Erythroblast (primary cell): ENCODE results near the gene ABHD12.
"Not testable (repeated sequence)": the region's sequence is repeated elsewhere in the genome, so short reads cannot be mapped to it uniquely, and the experiment has no call there.

Experiments
- DNase-seq, 2 experiments: peaks; one replicate each; lab custom pipeline; 2025; lab: John Stamatoyannopoulos, UW
- GATA1 ChIP-seq: IDR thresholded peaks from 2 replicates; pipeline ENCODE4 v1.6.1; 2011; ENCODE audit warnings: low read depth, mild to moderate bottlenecking, control low read depth, low read length, moderate library complexity
- POLR2A ChIP-seq: IDR thresholded peaks from 2 replicates; pipeline ENCODE4 v1.6.1; 2011; ENCODE audit warnings: mild to moderate bottlenecking, low read length

Gene ABHD12

GRCh38 chr20:25390538-25391528, at the start of gene ABHD12:
ABHD12 (minus strand) TSS chr20:25390835; CDS start chr20:25390703, 132 bp downstream.
- peak; percentile 94 to 97 for DNase-seq
- TF ChIP-seq GATA1 (no peak), POLR2A (peak; percentile 83)

GRCh38 chr20:25439328-25439727, 48.7 kb upstream of the ABHD12 start:
- no peak for DNase-seq
- TF ChIP-seq POLR2A (no peak), GATA1 (no peak)

GRCh38 chr20:25437153-25437581, 46.5 kb upstream of the ABHD12 start:
- TF ChIP-seq POLR2A (no peak), GATA1 (no peak)
- no peak for DNase-seq

- DNase-seq: no peak
- TF ChIP-seq GATA1 (no peak), POLR2A (no peak)
Measured at GRCh38 chr20:25424536-25424935, 33.9 kb upstream of the ABHD12 start.

- TF ChIP-seq GATA1 (no peak), POLR2A (no peak)
- no peak for DNase-seq
Measured at GRCh38 chr20:25422032-25422431, 31.4 kb upstream of the ABHD12 start.

- DNase-seq: no peak
- TF ChIP-seq GATA1: no peak
- no peak for TF ChIP-seq POLR2A
Measured at GRCh38 chr20:25421102-25421501, 30.5 kb upstream of the ABHD12 start.

- no peak for DNase-seq
- TF ChIP-seq POLR2A (no peak), GATA1 (no peak)
Measured at GRCh38 chr20:25418776-25419175, 28.1 kb upstream of the ABHD12 start.

GRCh38 chr20:25408890-25409289, 18.3 kb upstream of the ABHD12 start:
- TF ChIP-seq POLR2A (no peak), GATA1 (no peak)
- DNase-seq: no peak

- peak in 1 of 2 experiments; percentile 39 for DNase-seq
- TF ChIP-seq GATA1 (no peak), POLR2A (no peak)
Measured at GRCh38 chr20:25408170-25408547, 17.5 kb upstream of the ABHD12 start.

GRCh38 chr20:25407311-25408169, 16.9 kb upstream of the ABHD12 start, which contains the start of gene GINS1:
GINS1 (plus strand) TSS chr20:25407673; CDS start chr20:25407821, 148 bp downstream.
- DNase-seq: peak; percentile 88 to 89
- TF ChIP-seq POLR2A: peak; percentile 85
- TF ChIP-seq GATA1: no peak

GRCh38 chr20:25402583-25402982, 11.9 kb upstream of the ABHD12 start:
- no peak for TF ChIP-seq POLR2A
- no peak for TF ChIP-seq GATA1
- peak; percentile 23 to 42 for DNase-seq

GRCh38 chr20:25400291-25400732, 9.7 kb upstream of the ABHD12 start:
- DNase-seq: not testable (repeated sequence)

- peak; percentile 50 to 67 for DNase-seq
Measured at GRCh38 chr20:25399037-25399430, 8.4 kb upstream of the ABHD12 start.

GRCh38 chr20:25398376-25399036, 7.9 kb upstream of the ABHD12 start:
- no peak for TF ChIP-seq POLR2A
- no peak for TF ChIP-seq GATA1

More at GRCh38 chr20:25399037-25399430, 8.4 kb upstream of the ABHD12 start:
- TF ChIP-seq GATA1 (no peak), POLR2A (no peak)

More at GRCh38 chr20:25398376-25399036, 7.9 kb upstream of the ABHD12 start:
- DNase-seq: no peak
